Lower leg skin (tissue), 4 donors: ENCODE measurements around the gene HIP1R. TPM values are rescaled to one million over a fixed set of nuclear protein-coding genes. Genes with fewer than 3 reads are reported as not detected.

ENCODE experiments used
- DNase-seq, 2 donors: peaks; one replicate each; pipeline ENCODE4 v3.0.0-alpha.2; 2019; ENCODE audit warnings: low spot score in 2 of 2
- H3K4me3 ChIP-seq: fragments of 200-600 bp; sonication (generic); 2 replicates; pipeline ENCODE4 v1.5.1; 2017; ENCODE audit warnings: mild to moderate bottlenecking, low read depth; ENCODE audit not compliant: poor library complexity, severe bottlenecking
- POLR2A ChIP-seq, 2 donors: fragments of 450-650 bp; IDR thresholded peaks; one replicate each; pipeline ENCODE4 v1.6.1; 2016 to 2017; ENCODE audit warnings: antibody characterized with exemption in 2 of 2, mild to moderate bottlenecking in 1 of 2, moderate library complexity in 1 of 2
- WGBS, 2 donors: methylation state at CpG; one replicate each; pipeline ENCODE4 v1.1.5; 2018; 5-methylcytosine and 5-hydroxymethylcytosine counted together
- intact Hi-C: fragments of 100-400 bp; cut with DNase I; formaldehyde crosslinking; loops from one replicate; pipeline ENCODE4 v1.15.0; 2023; ENCODE audit warnings: low total_unique reads
- total RNA-seq, 4 donors: library from RNA; depleted of rRNA; stranded (reverse); fragments of >200 nt; gene quantifications; one replicate each; pipeline ENCODE4 v1.1.0, GENCODE V29; 2016
- TF ChIP-seq, protein P1 (sequence below), 3 donors: fragments of 450-650 bp; IDR thresholded peaks; one replicate each; pipeline ENCODE4 v1.5.1; 2016; ENCODE audit warnings: antibody characterized with exemption in 3 of 3, mild to moderate bottlenecking in 3 of 3, moderate library complexity in 2 of 3

Gene HIP1R
- total RNA-seq, 4 donors from 2014 or later: 188 to 342 (median 248) TPM

GRCh38 chr12:122860854-122861586 is 25.8 kb downstream of the HIP1R start:
- no peak for DNase-seq
- no peak overlapping the region for H3K4me3 ChIP-seq
- TF ChIP-seq, protein P1, sequence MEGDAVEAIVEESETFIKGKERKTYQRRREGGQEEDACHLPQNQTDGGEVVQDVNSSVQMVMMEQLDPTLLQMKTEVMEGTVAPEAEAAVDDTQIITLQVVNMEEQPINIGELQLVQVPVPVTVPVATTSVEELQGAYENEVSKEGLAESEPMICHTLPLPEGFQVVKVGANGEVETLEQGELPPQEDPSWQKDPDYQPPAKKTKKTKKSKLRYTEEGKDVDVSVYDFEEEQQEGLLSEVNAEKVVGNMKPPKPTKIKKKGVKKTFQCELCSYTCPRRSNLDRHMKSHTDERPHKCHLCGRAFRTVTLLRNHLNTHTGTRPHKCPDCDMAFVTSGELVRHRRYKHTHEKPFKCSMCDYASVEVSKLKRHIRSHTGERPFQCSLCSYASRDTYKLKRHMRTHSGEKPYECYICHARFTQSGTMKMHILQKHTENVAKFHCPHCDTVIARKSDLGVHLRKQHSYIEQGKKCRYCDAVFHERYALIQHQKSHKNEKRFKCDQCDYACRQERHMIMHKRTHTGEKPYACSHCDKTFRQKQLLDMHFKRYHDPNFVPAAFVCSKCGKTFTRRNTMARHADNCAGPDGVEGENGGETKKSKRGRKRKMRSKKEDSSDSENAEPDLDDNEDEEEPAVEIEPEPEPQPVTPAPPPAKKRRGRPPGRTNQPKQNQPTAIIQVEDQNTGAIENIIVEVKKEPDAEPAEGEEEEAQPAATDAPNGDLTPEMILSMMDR (IDR thresholded peaks at IDR 0.05): no peak
- intact Hi-C loops: loop anchor here (2.0 kb wide), 1 partner anchor 88 kb away; no protein-coding TSS in a partner anchor
- WGBS, 2 donors: 76 to 79% methylated on average over 20 of the region's 23 CpGs

GRCh38 chr12:122861587-122861970 is 26.3 kb downstream of the HIP1R start:
- intact Hi-C loops: loop anchor here (2.0 kb wide), 1 partner anchor 87 kb away; no protein-coding TSS in a partner anchor
- no peak for DNase-seq
- WGBS, 2 donors: 63 to 76% methylated on average over 4 to 5 of the region's 5 CpGs
- TF ChIP-seq, protein P1 (IDR thresholded peaks at IDR 0.05): no peak
- no peak for TF ChIP-seq POLR2A (IDR thresholded peaks at IDR 0.05)
- H3K4me3 ChIP-seq: no peak overlapping the region

DNA sequence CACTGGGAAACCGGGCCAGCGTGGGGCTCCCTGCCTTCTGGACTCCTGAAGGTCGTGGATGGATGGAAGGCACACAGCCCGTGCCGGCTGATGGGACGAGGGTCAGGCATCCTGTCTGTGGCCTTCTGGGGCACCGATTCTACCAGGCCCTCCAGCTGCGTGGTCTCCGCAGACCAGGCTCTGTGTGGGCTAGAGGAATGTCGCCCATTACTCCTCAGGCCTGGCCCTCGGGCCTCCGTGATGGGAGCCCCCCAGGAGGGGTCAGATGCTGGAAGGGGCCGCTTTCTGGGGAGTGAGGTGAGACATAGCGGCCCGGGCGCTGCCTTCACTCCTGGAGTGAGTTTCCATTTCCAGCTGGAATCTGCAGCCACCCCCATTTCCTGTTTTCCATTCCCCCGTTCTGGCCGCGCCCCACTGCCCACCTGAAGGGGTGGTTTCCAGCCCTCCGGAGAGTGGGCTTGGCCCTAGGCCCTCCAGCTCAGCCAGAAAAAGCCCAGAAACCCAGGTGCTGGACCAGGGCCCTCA is 26.9 kb downstream of the HIP1R start:
- TF ChIP-seq, protein P1 (IDR thresholded peaks at IDR 0.05): no peak
- TF ChIP-seq POLR2A (IDR thresholded peaks at IDR 0.05): no peak
- 58 to 71% methylated on average over 20 of the region's 20 CpGs for WGBS, 2 donors
- H3K4me3 ChIP-seq: no peak overlapping the region
- intact Hi-C loops: no loop called here
- DNase-seq: no peak

DNA sequence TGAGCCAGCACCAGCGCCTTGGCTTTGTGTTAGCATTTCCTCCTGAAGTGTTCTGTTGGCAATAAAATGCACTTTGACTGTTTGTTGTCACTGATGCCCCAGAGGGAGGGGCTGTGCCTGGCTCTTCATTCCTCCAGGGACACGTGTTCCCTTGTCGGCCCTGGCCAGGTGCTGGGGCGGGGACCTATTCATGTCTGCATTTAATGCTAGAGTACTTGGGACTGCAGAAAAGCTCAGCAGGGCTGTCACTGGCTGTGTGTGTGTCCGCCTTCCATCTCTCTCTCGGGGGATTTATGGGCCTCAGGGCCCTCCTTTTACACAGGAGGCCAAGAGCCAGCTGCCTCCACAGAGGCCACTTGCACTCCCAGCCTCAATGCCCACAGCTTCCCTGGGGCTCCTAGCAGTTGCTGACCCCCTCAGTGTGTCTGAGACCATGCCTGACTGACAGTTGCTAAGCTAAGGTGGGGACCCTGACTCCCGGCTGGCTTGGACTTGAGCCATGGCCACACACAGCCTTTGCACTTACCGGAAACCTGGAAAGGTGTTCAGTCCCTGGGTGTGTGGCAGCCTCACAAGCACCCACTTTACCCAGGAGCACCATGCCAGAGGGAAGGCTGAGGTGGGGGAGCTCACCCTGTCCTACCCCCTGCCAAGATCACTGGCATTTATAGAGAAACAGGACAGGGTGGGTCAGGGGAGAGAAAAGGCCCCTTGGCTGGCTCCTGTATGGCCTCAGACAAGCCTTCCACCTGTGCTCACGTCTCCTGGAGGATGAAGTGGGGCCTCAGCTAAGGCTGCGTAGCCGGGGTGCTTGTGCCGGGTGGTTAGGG is 27.8 kb downstream of the HIP1R start:
- DNase-seq: no peak
- intact Hi-C loops: no loop called here

GRCh38 chr12:122864894-122865253 is 29.6 kb downstream of the HIP1R start:
- TF ChIP-seq, protein P1 (IDR thresholded peaks at IDR 0.05): no peak
- TF ChIP-seq POLR2A (IDR thresholded peaks at IDR 0.05): no peak
- H3K4me3 ChIP-seq: no peak overlapping the region
- WGBS, 2 donors: 85 to 88% methylated on average over 5 of the region's 5 CpGs
- intact Hi-C loops: no loop called here
- no peak for DNase-seq

More for the DNA sequence above, 27.8 kb downstream of the HIP1R start:
- WGBS, 2 donors: 58 to 61% methylated on average over 11 to 12 of the region's 12 CpGs
- TF ChIP-seq, protein P1 (IDR thresholded peaks at IDR 0.05): no peak
- no peak for TF ChIP-seq POLR2A (IDR thresholded peaks at IDR 0.05)
- H3K4me3 ChIP-seq: no peak overlapping the region
